Neutrophil (primary cell): ENCODE data around the gene FHDC1.

ENCODE experiments used
- H3K27ac ChIP-seq: fragments of 200-600 bp; sonication (generic); 2 replicates; pipeline ENCODE4 v1.5.1; 2016; ENCODE audit warnings: mild to moderate bottlenecking, moderate library complexity
- H3K27me3 ChIP-seq: fragments of 200-600 bp; sonication (generic); 2 replicates; pipeline ENCODE4 v1.6.0; 2016; ENCODE audit warnings: mild to moderate bottlenecking
- H3K36me3 ChIP-seq: fragments of 200-600 bp; sonication (generic); 2 replicates; pipeline ENCODE4 v1.5.1; 2017
- H3K4me1 ChIP-seq, 2 experiments: fragments of 200-600 bp in 1 of 2; sonication (generic) in 1 of 2; 1 replicate in 1 of 2; 2 replicates in 1 of 2; pipeline versions ENCODE4 v1.5.1 to v1.6.1; 2013 to 2016; ENCODE audit warnings: low read depth in 1 of 2, low read length in 1 of 2, mild to moderate bottlenecking in 1 of 2, moderate library complexity in 1 of 2; ENCODE audit not compliant: control insufficient read depth in 1 of 2, insufficient read depth in 1 of 2
- H3K4me3 ChIP-seq, 2 experiments: fragments of 200-600 bp in 1 of 2; sonication (generic) in 1 of 2; 1 replicate in 1 of 2; 2 replicates in 1 of 2; pipeline ENCODE4 v1.5.1; 2013 to 2016; ENCODE audit warnings: low read depth in 1 of 2, low read length in 1 of 2, mild to moderate bottlenecking in 1 of 2, moderate library complexity in 1 of 2
- H3K9me3 ChIP-seq: fragments of 200-600 bp; sonication (generic); 2 replicates; pipeline ENCODE4 v1.5.1; 2016
- TF ChIP-seq, protein P1 (sequence below): fragments of 200-600 bp; sonication (generic); IDR thresholded peaks from 2 replicates; pipeline ENCODE4 v1.5.1; 2016; ENCODE audit warnings: antibody characterized with exemption

FHDC1 gene

DNA sequence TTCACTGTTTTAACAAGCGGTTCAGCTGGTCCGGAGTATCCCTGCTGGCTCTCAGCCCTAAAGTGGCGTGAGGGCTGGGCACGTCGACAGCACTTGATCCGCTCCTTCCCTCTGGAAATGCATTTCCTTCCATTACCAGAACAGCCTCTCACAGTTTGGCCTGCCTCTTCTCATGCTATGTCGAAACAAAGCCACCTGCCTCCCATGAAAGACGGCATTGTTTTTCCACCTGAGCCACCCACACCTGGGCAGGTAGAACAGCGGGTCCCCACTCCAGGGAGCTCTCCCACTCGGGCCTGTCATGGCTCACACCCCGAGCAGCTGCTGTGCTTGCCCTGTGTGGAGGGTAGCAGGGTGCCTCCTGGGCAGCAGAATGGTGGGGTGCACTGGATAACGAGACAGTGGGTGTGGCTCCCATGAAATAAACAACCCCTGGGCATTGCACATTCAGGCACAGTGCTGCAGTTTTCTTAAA lies 86.2 kb downstream of the FHDC1 start:
- Histone ChIP-seq H3K4me1 (no peaks in the 10 kb centered on the region), H3K27me3 (no peaks in the 10 kb centered on the region), H3K4me3 (no peak overlapping the region), H3K27ac (no peak overlapping the region), H3K9me3 (no peaks in the 10 kb centered on the region), H3K36me3 (no peaks in the 10 kb centered on the region)
- TF ChIP-seq, protein P1, sequence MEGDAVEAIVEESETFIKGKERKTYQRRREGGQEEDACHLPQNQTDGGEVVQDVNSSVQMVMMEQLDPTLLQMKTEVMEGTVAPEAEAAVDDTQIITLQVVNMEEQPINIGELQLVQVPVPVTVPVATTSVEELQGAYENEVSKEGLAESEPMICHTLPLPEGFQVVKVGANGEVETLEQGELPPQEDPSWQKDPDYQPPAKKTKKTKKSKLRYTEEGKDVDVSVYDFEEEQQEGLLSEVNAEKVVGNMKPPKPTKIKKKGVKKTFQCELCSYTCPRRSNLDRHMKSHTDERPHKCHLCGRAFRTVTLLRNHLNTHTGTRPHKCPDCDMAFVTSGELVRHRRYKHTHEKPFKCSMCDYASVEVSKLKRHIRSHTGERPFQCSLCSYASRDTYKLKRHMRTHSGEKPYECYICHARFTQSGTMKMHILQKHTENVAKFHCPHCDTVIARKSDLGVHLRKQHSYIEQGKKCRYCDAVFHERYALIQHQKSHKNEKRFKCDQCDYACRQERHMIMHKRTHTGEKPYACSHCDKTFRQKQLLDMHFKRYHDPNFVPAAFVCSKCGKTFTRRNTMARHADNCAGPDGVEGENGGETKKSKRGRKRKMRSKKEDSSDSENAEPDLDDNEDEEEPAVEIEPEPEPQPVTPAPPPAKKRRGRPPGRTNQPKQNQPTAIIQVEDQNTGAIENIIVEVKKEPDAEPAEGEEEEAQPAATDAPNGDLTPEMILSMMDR, result no peak

DNA sequence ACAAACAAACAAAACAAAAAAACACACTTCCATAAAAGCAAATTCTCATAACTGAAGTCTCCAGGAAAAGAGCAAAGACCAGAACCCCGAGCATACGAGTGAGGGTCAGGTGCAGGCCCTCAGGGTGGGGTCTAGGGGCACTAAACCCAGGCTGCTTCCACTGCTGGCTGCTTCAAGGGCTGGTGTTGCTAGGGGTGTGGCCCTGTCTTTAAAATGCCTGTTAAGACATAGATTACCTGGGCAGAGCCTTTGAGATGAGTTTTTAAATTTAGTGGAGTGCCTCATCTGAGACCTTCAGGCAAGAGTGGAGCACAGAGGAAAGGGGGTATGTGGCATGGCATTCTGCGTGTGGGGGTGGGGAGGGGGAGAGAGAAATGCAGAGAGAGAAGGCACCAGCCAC lies 87.0 kb downstream of the FHDC1 start:
- H3K9me3 ChIP-seq, result no peaks in the 10 kb centered on the region
- no peak overlapping the region for H3K4me3 ChIP-seq
- H3K36me3 ChIP-seq, result no peaks in the 10 kb centered on the region
- no peaks in the 10 kb centered on the region for H3K4me1 ChIP-seq
- no peaks in the 10 kb centered on the region for H3K27me3 ChIP-seq
- no peak overlapping the region for H3K27ac ChIP-seq
- TF ChIP-seq, protein P1, result no peak

DNA sequence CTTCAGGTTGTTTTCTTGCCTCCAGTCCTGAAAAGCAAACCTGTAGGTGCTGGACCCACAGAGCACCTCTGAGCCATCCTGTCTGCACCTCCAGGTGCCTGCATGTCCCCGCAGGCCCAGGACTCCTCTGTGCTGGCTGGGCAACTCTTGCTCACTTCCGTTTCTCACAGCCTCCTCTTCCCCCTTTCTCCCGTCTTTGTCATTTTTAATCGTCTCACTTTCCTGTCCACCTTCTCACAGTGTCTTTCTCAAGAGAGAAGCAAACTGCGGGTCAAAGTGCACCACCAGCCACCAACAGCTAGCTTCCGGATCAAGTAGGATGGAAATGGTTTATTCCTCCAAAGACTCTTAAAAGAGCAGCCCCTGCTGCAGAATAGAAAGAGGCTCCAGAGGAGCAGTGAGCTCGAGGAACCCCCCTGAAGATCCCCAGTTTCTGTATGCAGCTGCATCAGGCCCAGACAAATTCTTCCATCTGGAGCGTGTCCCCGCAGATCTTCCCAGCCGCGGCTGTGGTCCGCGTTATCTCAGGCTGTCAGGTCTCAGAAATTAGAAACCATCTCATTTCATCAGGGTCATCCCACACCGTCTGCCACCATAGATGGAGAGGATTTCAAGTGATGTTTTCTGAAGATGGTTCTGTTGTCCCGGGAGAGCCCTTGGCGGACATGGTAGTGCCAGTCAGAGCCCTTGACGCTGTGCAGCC lies 87.7 kb downstream of the FHDC1 start:
- Histone ChIP-seq H3K4me3 (no peak overlapping the region), H3K36me3 (no peaks in the 10 kb centered on the region), H3K4me1 (no peaks in the 10 kb centered on the region), H3K9me3 (no peaks in the 10 kb centered on the region), H3K27ac (no peak overlapping the region), H3K27me3 (no peaks in the 10 kb centered on the region)
- TF ChIP-seq, protein P1, result no peak

DNA sequence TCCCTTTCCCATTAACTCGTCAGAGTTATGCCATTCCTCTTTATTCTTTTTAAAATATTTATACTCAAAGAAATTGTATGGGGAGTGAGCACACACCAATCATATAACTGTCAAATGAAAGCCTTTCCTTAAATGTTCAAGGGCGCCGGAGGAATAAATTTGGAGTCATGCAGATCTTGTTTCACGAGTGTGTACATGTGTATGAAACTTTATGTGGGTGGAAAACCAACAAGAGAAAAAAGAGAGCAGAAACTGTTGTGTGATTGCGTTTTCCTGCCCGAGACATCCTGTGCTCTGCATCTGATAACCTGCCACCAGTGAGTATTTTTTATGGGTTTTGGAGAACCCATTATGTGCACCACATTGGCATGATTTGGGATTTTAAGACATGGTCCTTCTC lies 88.3 kb downstream of the FHDC1 start:
- Histone ChIP-seq H3K27me3 (no peaks in the 10 kb centered on the region), H3K27ac (no peak overlapping the region), H3K36me3 (no peaks in the 10 kb centered on the region), H3K4me3 (no peak overlapping the region), H3K4me1 (no peaks in the 10 kb centered on the region), H3K9me3 (no peaks in the 10 kb centered on the region)
- TF ChIP-seq, protein P1, result no peak

DNA sequence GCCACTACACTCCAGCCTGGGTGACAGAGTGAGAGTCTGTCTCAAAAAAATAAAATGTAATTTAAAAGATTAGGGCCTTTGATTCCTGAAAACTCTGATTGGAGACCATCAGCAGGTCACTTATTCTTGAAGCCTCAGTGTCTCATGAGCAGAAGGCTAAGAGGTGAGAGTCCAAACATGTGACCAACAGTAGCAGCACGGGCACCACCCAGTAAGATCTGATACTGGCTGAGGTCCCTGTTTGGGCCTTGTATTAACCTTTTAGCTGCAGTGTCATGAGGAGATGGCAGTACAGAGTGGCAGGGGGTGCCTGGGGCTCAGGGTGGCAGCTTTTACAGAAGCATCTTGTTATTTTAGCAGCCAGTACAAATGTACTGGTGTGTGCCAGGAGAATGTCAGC lies 89.3 kb downstream of the FHDC1 start:
- no peaks in the 10 kb centered on the region for H3K9me3 ChIP-seq
- TF ChIP-seq, protein P1, result no peak
- no peaks in the 10 kb centered on the region for H3K4me1 ChIP-seq
- H3K36me3 ChIP-seq, result no peaks in the 10 kb centered on the region
- no peak overlapping the region for H3K4me3 ChIP-seq
- no peaks in the 10 kb centered on the region for H3K27me3 ChIP-seq
- no peak overlapping the region for H3K27ac ChIP-seq
